ENCODE data around the gene BATF3.

DNA sequence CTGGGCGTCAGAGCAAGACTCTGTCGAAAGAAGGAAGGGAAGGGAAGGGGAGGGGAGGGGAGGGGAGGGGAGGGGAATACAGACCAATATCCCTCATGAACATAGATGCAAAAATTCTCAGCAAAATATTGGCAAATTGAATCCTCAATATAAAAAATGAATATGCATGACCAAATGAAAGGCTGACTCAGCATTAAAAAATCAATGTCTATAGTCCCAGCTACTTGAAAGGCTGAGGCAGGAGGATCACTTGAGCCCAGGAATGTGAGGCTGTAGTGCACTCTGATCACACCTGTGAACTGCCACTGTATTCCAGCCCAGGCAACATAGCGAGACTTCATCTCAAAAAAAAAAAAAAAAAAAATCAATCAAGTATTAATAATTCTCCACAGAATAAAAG, 24.0 kb downstream of the BATF3 start:
- TF ChIP-seq, protein P1, sequence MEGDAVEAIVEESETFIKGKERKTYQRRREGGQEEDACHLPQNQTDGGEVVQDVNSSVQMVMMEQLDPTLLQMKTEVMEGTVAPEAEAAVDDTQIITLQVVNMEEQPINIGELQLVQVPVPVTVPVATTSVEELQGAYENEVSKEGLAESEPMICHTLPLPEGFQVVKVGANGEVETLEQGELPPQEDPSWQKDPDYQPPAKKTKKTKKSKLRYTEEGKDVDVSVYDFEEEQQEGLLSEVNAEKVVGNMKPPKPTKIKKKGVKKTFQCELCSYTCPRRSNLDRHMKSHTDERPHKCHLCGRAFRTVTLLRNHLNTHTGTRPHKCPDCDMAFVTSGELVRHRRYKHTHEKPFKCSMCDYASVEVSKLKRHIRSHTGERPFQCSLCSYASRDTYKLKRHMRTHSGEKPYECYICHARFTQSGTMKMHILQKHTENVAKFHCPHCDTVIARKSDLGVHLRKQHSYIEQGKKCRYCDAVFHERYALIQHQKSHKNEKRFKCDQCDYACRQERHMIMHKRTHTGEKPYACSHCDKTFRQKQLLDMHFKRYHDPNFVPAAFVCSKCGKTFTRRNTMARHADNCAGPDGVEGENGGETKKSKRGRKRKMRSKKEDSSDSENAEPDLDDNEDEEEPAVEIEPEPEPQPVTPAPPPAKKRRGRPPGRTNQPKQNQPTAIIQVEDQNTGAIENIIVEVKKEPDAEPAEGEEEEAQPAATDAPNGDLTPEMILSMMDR (IDR thresholded peaks at IDR 0.05), result no peak
- TF ChIP-seq POLR2A (IDR thresholded peaks at IDR 0.05), result no peak

Data from thyroid gland (tissue), 4 donors.